A549 (cell line): ENCODE measurements around the gene DSC2.

Experiments used
- CEBPB ChIP-seq, 2 experiments: fragments of >200 bp in 1 of 2; sonication (Bioruptor Twin) in 1 of 2; formaldehyde crosslinking in 1 of 2; IDR thresholded peaks; 2 replicates each; pipeline ENCODE4 v1.6.1; 2012 to 2016
- NPAS2 ChIP-seq: fragments of 250-450 bp; sonication (Bioruptor Pico); IDR thresholded peaks from 2 replicates; pipeline ENCODE4 v1.8.0; 2022; ENCODE audit warnings: mild to moderate bottlenecking, moderate library complexity, borderline replicate concordance
- RCOR1 ChIP-seq: fragments of 150-350 bp; IDR thresholded peaks from 2 replicates; pipeline ENCODE4 v1.6.1; 2014; ENCODE audit warnings: antibody characterized with exemption, low read length, low read depth
- REST ChIP-seq: fragments of 200-600 bp; sonication (generic); IDR thresholded peaks from 2 replicates; pipeline ENCODE4 v1.6.1; 2016; ENCODE audit warnings: antibody characterized with exemption, mild to moderate bottlenecking, moderate library complexity
- TF ChIP-seq, protein P1 (sequence below): fragments of >200 bp; sonication (Bioruptor Twin); formaldehyde crosslinking; IDR thresholded peaks from 3 replicates; pipeline ENCODE4 v1.5.1; 2016
- TF ChIP-seq, protein P2 (sequence below): fragments of 450-650 bp; IDR thresholded peaks from 2 replicates; pipeline ENCODE4 v1.6.1; 2014; ENCODE audit warnings: antibody characterized with exemption

- TF ChIP-seq NPAS2 (CRISPR knock-in tag) (no peak), RCOR1 (no peak), CEBPB (IDR thresholded peaks at IDR 0.05) (no peak), REST (no peak)
- TF ChIP-seq, protein P1, sequence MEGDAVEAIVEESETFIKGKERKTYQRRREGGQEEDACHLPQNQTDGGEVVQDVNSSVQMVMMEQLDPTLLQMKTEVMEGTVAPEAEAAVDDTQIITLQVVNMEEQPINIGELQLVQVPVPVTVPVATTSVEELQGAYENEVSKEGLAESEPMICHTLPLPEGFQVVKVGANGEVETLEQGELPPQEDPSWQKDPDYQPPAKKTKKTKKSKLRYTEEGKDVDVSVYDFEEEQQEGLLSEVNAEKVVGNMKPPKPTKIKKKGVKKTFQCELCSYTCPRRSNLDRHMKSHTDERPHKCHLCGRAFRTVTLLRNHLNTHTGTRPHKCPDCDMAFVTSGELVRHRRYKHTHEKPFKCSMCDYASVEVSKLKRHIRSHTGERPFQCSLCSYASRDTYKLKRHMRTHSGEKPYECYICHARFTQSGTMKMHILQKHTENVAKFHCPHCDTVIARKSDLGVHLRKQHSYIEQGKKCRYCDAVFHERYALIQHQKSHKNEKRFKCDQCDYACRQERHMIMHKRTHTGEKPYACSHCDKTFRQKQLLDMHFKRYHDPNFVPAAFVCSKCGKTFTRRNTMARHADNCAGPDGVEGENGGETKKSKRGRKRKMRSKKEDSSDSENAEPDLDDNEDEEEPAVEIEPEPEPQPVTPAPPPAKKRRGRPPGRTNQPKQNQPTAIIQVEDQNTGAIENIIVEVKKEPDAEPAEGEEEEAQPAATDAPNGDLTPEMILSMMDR: no peak
- TF ChIP-seq, protein P2, sequence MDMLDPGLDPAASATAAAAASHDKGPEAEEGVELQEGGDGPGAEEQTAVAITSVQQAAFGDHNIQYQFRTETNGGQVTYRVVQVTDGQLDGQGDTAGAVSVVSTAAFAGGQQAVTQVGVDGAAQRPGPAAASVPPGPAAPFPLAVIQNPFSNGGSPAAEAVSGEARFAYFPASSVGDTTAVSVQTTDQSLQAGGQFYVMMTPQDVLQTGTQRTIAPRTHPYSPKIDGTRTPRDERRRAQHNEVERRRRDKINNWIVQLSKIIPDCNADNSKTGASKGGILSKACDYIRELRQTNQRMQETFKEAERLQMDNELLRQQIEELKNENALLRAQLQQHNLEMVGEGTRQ: no peak
Measured at GRCh38 chr18:31030574-31031278, 71.5 kb downstream of the DSC2 start.
